ENCODE measurements around the gene GNB3. TPM values are rescaled to one million over a fixed set of nuclear protein-coding genes. Genes with fewer than 3 reads are reported as not detected.

Gene GNB3
- total and polyA plus RNA-seq, 2 donors (not counting 3 experiments of a cell fraction or from before 2014, with no cell fraction given), result 9.4 to 12.0 TPM

- FAIRE-seq (peak; percentile 86), DNase-seq (ENCODE audit: low read depth, low spot score) (peak; percentile 78)
- Histone ChIP-seq H3K4me1 (ENCODE audit: control insufficient read depth, extremely low read depth, insufficient read depth, low read length) (peaks cover 32% of the 10 kb centered on the region), H2AFZ (ENCODE audit: low read depth, low read length) (peak within 1 kb of the TSS; percentile 68), H3K9me3 (replicated peaks; ENCODE audit: control insufficient read depth, insufficient read depth, low read length) (no peaks in the 10 kb centered on the region), H3K9ac (replicated peaks; ENCODE audit: extremely low read depth, insufficient read depth, low read length) (peak within 1 kb of the TSS; percentile 67), H3K79me2 (ENCODE audit: control insufficient read depth, insufficient read depth, low read length) (peaks cover 37% of the 10 kb centered on the region), H3K4me3 (replicated peaks in 1 of 3; ENCODE audit: insufficient read depth in 1 of 3, low read depth in 1 of 3, low read length in 3 of 3) (peak within 1 kb of the TSS; percentile 60 to 95 (median 75)), H3K27me3 (ENCODE audit: control insufficient read depth in 2 of 2, insufficient read depth in 2 of 2, low read length in 2 of 2) (no peaks in the 10 kb centered on the region), H3K36me3 (ENCODE audit: control insufficient read depth in 2 of 2, extremely low read depth in 1 of 2, insufficient read depth in 2 of 2, low read length in 2 of 2) (peaks cover 2 to 33% of the 10 kb centered on the region in 2 experiments), H3K4me2 (ENCODE audit: insufficient read depth, low read length) (peak within 1 kb of the TSS; percentile 75), H3K27ac (ENCODE audit: insufficient read depth, low read depth, low read length) (peak within 1 kb of the TSS; percentile 43), H4K20me1 (replicated peaks; ENCODE audit: control insufficient read depth, extremely low read depth, insufficient read depth, low read length) (no peaks in the 10 kb centered on the region), H3K9me1 (replicated peaks; ENCODE audit: control insufficient read depth, extremely low read depth, insufficient read depth, low read length) (no peaks in the 10 kb centered on the region)
- intact Hi-C loops (cut with micrococcal nuclease), result loop anchor here (1.0 kb wide), 1 partner anchor 15 kb away; the partner anchor contains the start of gene USP5
- BruUV-seq (replicated peaks), result no TSS peak
- CTCF ChIA-PET, result interaction anchor here (0.8 to 3.9 kb wide), 8 partner anchors 15 to 241 kb away, joined by 3 to 43 read pairs (median 12); partner anchors contain the start of genes C1RL, CDCA3, MLF2 and USP5
- TF ChIP-seq POLR2AphosphoS5 (IDR thresholded peaks at IDR 0.05; ENCODE audit: insufficient read depth, low read depth, low read length) (peak; percentile 99), MYC (IDR thresholded peaks at IDR 0.05; ENCODE audit: low read depth, low read length) (no peak), POLR2A (IDR thresholded peaks at IDR 0.05; ENCODE audit: low read depth, low read length) (peak; percentile 98), EZH2 (IDR thresholded peaks at IDR 0.05; ENCODE audit: borderline replicate concordance, low read depth, low read length, severe bottlenecking) (no peak), FOS (IDR thresholded peaks at IDR 0.05; ENCODE audit: borderline replicate concordance, insufficient read depth, low read length) (no peak), MAX (IDR thresholded peaks at IDR 0.05; ENCODE audit: insufficient read depth, insufficient read length) (no peak), GATA2 (IDR thresholded peaks at IDR 0.05; ENCODE audit: insufficient read depth, insufficient read length, low read depth, low read length) (no peak), JUN (IDR thresholded peaks at IDR 0.05; ENCODE audit: borderline replicate concordance, insufficient read depth, insufficient read length, low read depth) (no peak)
- TF ChIP-seq, protein P1, sequence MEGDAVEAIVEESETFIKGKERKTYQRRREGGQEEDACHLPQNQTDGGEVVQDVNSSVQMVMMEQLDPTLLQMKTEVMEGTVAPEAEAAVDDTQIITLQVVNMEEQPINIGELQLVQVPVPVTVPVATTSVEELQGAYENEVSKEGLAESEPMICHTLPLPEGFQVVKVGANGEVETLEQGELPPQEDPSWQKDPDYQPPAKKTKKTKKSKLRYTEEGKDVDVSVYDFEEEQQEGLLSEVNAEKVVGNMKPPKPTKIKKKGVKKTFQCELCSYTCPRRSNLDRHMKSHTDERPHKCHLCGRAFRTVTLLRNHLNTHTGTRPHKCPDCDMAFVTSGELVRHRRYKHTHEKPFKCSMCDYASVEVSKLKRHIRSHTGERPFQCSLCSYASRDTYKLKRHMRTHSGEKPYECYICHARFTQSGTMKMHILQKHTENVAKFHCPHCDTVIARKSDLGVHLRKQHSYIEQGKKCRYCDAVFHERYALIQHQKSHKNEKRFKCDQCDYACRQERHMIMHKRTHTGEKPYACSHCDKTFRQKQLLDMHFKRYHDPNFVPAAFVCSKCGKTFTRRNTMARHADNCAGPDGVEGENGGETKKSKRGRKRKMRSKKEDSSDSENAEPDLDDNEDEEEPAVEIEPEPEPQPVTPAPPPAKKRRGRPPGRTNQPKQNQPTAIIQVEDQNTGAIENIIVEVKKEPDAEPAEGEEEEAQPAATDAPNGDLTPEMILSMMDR (IDR thresholded peaks at IDR 0.05; ENCODE audit: extremely low read depth in 1 of 2, insufficient read depth in 1 of 2, low read depth in 1 of 2, low read length in 2 of 2), result no peak
- dilution Hi-C loops (cut with MboI; ENCODE audit: extremely low pct_ligation_motif_present, low sequenced_read_pairs), result no loop called here
- POLR2A ChIA-PET, result interaction anchor here (0.6 to 2.4 kb wide), 17 partner anchors 15 to 794 kb away, joined by 3 to 48 read pairs (median 4); partner anchors contain the start of genes C12orf57, CDCA3, LRRC23 and MLF2
Measured at GRCh38 chr12:6867413-6868210, 26.9 kb downstream of the GNB3 start, which contains the start of gene TPI1. Gene TPI1 (plus strand): TSS chr12:6867531. CDS start chr12:6867567, 36 bp downstream.

All from endothelial cell of umbilical vein (primary cell).